Smooth muscle cell (in vitro differentiated cells): Measurements from ENCODE around the gene GPR39. TPM values are rescaled to one million over a fixed set of nuclear protein-coding genes. Genes with fewer than 3 reads are reported as not detected.
A peak's percentile ranks its signal among the peaks of the same experiment; 100 is the strongest.

ENCODE experiments used
- DNase-seq: peaks from one replicate; lab custom pipeline; 2025; ENCODE audit not compliant: unreplicated experiment; lab: John Stamatoyannopoulos, UW
- H2AFZ ChIP-seq: fragments of 200-600 bp; sonication (generic); 2 replicates; pipeline ENCODE4 v1.6.0; 2016; ENCODE audit warnings: antibody characterized with exemption, low read depth, mild to moderate bottlenecking
- H3F3A ChIP-seq: fragments of 200-600 bp; sonication (generic); 2 replicates; pipeline ENCODE4 v1.6.0; 2017; ENCODE audit warnings: antibody characterized with exemption, low read depth
- H3K27ac ChIP-seq: fragments of 200-600 bp; sonication (generic); 2 replicates; pipeline ENCODE4 v1.5.1; 2016; ENCODE audit warnings: low read depth, mild to moderate bottlenecking
- H3K27me3 ChIP-seq: fragments of 200-600 bp; sonication (generic); 2 replicates; pipeline ENCODE4 v1.6.1; 2016; ENCODE audit warnings: low read depth, mild to moderate bottlenecking
- H3K36me3 ChIP-seq: fragments of 200-600 bp; sonication (generic); 2 replicates; pipeline ENCODE4 v1.5.1; 2016; ENCODE audit warnings: low read depth
- H3K4me1 ChIP-seq: fragments of 200-600 bp; sonication (generic); 2 replicates; pipeline ENCODE4 v1.5.1; 2016; ENCODE audit warnings: low read depth
- H3K4me2 ChIP-seq: fragments of 200-600 bp; sonication (generic); 2 replicates; pipeline ENCODE4 v1.6.0; 2016; ENCODE audit warnings: mild to moderate bottlenecking
- H3K4me3 ChIP-seq: fragments of 200-600 bp; sonication (generic); 2 replicates; pipeline ENCODE4 v1.5.1; 2016; ENCODE audit warnings: mild to moderate bottlenecking
- H3K79me2 ChIP-seq: fragments of 200-600 bp; sonication (generic); 2 replicates; pipeline ENCODE4 v1.6.0; 2016; ENCODE audit warnings: low read depth, mild to moderate bottlenecking
- H3K9ac ChIP-seq: fragments of 200-600 bp; sonication (generic); 2 replicates; pipeline ENCODE4 v1.6.0; 2016; ENCODE audit warnings: low read depth
- H3K9me3 ChIP-seq: fragments of 200-600 bp; sonication (generic); replicated peaks from 2 replicates; pipeline ENCODE4 v1.5.1; 2016; ENCODE audit warnings: low read depth
- H4K20me1 ChIP-seq: fragments of 200-600 bp; sonication (generic); 2 replicates; pipeline ENCODE4 v1.6.0; 2016; ENCODE audit warnings: low read depth
- WGBS: methylation state at CpG from one replicate; pipeline ENCODE4 v1.1.7; 2016; ENCODE audit warnings: low lambda C conversion rate; 5-methylcytosine and 5-hydroxymethylcytosine counted together
- polyA plus RNA-seq: library from polyadenylated mRNA; unstranded; fragments of >200 nt; fragmentation: Nextera tagmentation; extraction: Ambion mirVana; gene quantifications from 2 replicates; pipeline ENCODE4 v1.2.1, GENCODE V29; 2016
- total RNA-seq: library from RNA; depleted of rRNA; stranded (reverse); fragments of >200 nt; gene quantifications from 2 replicates; pipeline ENCODE4 v1.2.3, GENCODE V29; 2014
- TF ChIP-seq, protein P1 (sequence below): fragments of 200-600 bp; sonication (generic); IDR thresholded peaks from 2 replicates; pipeline ENCODE4 v1.5.1; 2017; ENCODE audit warnings: borderline replicate concordance, mild to moderate bottlenecking, antibody characterized with exemption; ENCODE audit not compliant: insufficient read depth, poor library complexity, severe bottlenecking

Gene GPR39
- total and polyA plus RNA-seq, 2 experiments from 2014 or later: 0.87 to 1.4 TPM

DNA sequence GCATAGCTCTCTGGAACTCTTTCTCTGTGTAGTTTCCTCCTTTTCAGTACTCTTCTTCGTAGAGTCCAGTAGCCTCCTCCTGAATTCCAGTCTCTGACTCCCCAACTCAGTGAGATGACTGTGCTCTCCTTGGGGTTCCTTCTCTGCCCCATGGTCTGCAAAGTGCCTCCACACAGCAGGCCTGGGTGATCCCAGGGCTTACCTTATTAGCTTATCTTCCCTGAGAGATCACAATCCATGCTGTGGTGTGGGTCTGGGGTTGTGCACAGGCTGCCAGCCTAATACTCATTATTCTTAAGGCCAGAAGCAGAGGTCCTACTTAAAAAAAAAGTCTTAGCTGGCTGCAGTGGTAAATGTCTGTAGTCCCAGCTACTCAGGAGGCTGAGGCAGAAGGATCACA is 4.6 kb upstream of the GPR39 start:
- peaks cover 10% of the 10 kb centered on the region for H3F3A ChIP-seq
- H4K20me1 ChIP-seq: no peaks in the 10 kb centered on the region
- H3K79me2 ChIP-seq: no peaks in the 10 kb centered on the region
- TF ChIP-seq, protein P1, sequence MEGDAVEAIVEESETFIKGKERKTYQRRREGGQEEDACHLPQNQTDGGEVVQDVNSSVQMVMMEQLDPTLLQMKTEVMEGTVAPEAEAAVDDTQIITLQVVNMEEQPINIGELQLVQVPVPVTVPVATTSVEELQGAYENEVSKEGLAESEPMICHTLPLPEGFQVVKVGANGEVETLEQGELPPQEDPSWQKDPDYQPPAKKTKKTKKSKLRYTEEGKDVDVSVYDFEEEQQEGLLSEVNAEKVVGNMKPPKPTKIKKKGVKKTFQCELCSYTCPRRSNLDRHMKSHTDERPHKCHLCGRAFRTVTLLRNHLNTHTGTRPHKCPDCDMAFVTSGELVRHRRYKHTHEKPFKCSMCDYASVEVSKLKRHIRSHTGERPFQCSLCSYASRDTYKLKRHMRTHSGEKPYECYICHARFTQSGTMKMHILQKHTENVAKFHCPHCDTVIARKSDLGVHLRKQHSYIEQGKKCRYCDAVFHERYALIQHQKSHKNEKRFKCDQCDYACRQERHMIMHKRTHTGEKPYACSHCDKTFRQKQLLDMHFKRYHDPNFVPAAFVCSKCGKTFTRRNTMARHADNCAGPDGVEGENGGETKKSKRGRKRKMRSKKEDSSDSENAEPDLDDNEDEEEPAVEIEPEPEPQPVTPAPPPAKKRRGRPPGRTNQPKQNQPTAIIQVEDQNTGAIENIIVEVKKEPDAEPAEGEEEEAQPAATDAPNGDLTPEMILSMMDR: no peak
- H2AFZ ChIP-seq: no peak overlapping the region
- 86% methylated on average over 1 of the region's 1 CpG for WGBS
- DNase-seq: no peak
- no peaks in the 10 kb centered on the region for H3K36me3 ChIP-seq
- no peak overlapping the region for H3K4me3 ChIP-seq
- H3K4me2 ChIP-seq: no peak overlapping the region
- H3K9ac ChIP-seq: no peak overlapping the region
- H3K4me1 ChIP-seq: no peaks in the 10 kb centered on the region
- H3K27me3 ChIP-seq: no peaks in the 10 kb centered on the region
- no peaks in the 10 kb centered on the region for H3K9me3 ChIP-seq
- no peak overlapping the region for H3K27ac ChIP-seq

DNA sequence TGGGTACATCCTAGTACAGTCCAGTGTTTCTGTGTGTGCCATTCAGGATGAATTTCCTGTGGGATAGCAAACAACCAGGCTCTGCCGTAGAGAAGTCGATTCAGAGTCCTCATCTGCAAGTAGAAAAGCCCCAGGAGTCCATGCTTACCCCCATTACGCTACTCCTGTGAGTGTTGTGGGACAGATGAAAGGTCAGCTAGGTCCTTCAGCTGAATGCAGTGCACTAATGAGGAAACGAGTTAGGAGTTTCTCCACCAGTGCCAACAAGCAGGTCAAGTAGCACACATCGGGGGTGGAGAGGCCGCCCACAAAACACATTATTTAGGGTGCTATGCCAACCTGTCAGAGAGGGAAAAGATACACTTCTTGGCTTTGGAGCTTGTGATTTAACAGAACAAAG is 2.5 kb upstream of the GPR39 start:
- WGBS: 99% methylated on average over 6 of the region's 6 CpGs
- no peak overlapping the region for H2AFZ ChIP-seq

DNA sequence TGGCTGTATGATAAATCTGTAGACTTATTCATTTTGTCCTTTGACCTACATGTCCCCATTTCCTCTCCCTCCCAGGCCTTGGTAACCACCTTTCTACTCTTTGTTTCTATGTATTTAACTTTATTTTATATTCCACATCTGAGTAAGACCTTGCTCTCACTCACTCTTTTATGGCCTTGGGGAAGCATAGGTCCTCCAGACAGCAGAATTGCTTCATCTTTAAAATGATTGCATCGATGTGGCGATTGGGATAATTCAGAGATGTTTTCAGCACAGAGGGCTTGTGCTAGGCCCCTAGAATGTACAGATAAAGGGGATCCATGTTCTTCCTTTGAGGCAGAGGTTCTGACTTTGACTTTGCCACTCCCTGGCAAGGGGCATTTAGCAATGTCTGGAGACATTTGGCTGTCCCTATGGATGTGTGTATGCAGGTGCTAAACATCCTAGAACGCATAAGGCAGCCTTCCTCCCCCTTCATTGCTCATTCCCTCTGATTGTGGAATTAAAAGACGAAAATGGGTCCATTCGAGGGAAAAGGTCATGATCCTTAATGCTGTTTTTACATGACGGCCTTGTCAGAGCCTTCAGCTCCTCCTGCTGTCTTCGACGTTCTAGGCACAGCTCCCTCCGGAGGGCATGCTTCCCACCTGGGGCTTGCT is 1.2 kb upstream of the GPR39 start:
- no peaks in the 10 kb centered on the region for H3K9me3 ChIP-seq
- H3F3A ChIP-seq: peaks cover 10% of the 10 kb centered on the region
- peak overlapping the region; percentile 78 for H3K27ac ChIP-seq
- H3K4me3 ChIP-seq: peak overlapping the region; percentile 54
- no peaks in the 10 kb centered on the region for H3K4me1 ChIP-seq
- H3K79me2 ChIP-seq: no peaks in the 10 kb centered on the region
- TF ChIP-seq, protein P1: no peak
- H3K4me2 ChIP-seq: peak overlapping the region; percentile 83
- WGBS: 42% methylated on average over 9 of the region's 9 CpGs
- no peaks in the 10 kb centered on the region for H4K20me1 ChIP-seq
- no peak for DNase-seq
- peak overlapping the region; percentile 17 for H2AFZ ChIP-seq
- H3K36me3 ChIP-seq: no peaks in the 10 kb centered on the region
- H3K27me3 ChIP-seq: peaks cover 7% of the 10 kb centered on the region
- H3K9ac ChIP-seq: peak overlapping the region; percentile 23

More for the DNA sequence above, 2.5 kb upstream of the GPR39 start:
- Histone ChIP-seq H3K79me2 (no peaks in the 10 kb centered on the region), H3K27ac (no peak overlapping the region), H3K9ac (no peak overlapping the region), H3K4me3 (no peak overlapping the region), H3F3A (peaks cover 10% of the 10 kb centered on the region), H3K27me3 (no peaks in the 10 kb centered on the region), H3K9me3 (no peaks in the 10 kb centered on the region), H3K36me3 (no peaks in the 10 kb centered on the region), H4K20me1 (no peaks in the 10 kb centered on the region), H3K4me1 (no peaks in the 10 kb centered on the region), H3K4me2 (no peak overlapping the region)
- DNase-seq: no peak
- TF ChIP-seq, protein P1: no peak
